ENCODE results near the gene ZIC5. TPM values are rescaled to one million over a fixed set of nuclear protein-coding genes. Genes with fewer than 3 reads are reported as not detected.

ZIC5 gene
- total and polyA plus RNA-seq, 3 experiments from 2014 or later = not detected

DNA sequence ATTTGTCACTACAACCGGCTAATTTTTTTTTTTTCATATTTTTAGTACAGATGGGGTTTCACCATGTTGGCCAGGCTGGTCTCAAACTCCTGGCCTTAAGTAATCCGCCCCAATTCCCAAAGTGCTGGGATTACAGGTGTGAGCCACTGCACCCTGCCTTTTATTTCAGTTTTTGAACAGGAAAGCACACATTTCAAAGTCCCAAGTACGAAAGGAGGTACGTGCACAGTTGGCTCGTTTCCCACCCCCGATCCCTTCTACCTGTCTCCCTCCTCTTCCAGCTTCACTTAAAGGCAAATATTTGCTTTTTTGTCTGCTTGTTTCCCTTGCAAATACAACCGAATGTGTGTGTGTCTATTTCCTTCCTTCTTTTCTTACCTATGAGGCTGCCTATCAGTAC lies 30.5 kb downstream of the ZIC5 start:
- no peak overlapping the region for H3K27ac ChIP-seq (ENCODE audit: low read depth, low read length)
- POLR2A ChIA-PET = no interaction called here
- H3K27ac Mint-ChIP-seq = peak overlapping the region in 1 of 8 donors; percentile 11
- no peaks in the 10 kb centered on the region for H3K36me3 ChIP-seq (ENCODE audit: insufficient read depth, low read length)
- H3K4me1 Mint-ChIP-seq = no peaks in the 10 kb centered on the region
- H3K36me3 Mint-ChIP-seq = no peaks in the 10 kb centered on the region
- no peak overlapping the region for H3K4me3 Mint-ChIP-seq
- H3K4me3 ChIP-seq (ENCODE audit: low read length) = no peak overlapping the region
- CTCF ChIA-PET = no interaction called here
- no peaks in the 10 kb centered on the region for H3K9me3 Mint-ChIP-seq
- DNase-seq = no peak
- H3K4me1 ChIP-seq (ENCODE audit: insufficient read depth, low read length) = no peaks in the 10 kb centered on the region
- H3K27me3 Mint-ChIP-seq = peaks cover 24 to 58% of the 10 kb centered on the region in 2 donors
- no peaks in the 10 kb centered on the region for H3K27me3 ChIP-seq (ENCODE audit: insufficient read depth, low read length, poor library complexity, severe bottlenecking)
- no peaks in the 10 kb centered on the region for H3K9me3 ChIP-seq (ENCODE audit: low read length)

DNA sequence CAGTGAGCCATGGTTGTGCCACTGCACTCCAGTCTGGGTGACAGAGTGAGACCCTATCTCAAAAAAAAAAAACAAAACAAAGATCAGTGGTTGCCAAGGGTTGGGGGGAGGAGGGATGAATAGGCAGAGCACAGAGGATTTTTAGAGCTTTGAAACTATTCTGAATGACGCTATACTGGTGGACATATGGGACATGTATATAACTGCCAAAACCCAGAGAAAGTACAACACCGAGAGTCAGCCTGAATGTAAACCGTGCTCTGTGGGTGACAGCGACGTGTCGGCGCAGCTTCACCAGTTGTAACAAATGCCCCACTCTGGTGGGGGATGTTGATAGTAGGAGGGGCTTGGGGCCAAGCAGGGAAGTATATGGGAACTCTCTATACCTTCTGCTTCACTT lies 32.9 kb downstream of the ZIC5 start:
- no peaks in the 10 kb centered on the region for H3K9me3 Mint-ChIP-seq
- H3K36me3 ChIP-seq (ENCODE audit: insufficient read depth, low read length) = no peaks in the 10 kb centered on the region
- H3K27ac Mint-ChIP-seq = no peak overlapping the region
- POLR2A ChIA-PET = no interaction called here
- peaks cover 21 to 51% of the 10 kb centered on the region in 2 donors for H3K27me3 Mint-ChIP-seq
- H3K4me3 Mint-ChIP-seq = no peak overlapping the region
- H3K27ac ChIP-seq (ENCODE audit: low read depth, low read length) = no peak overlapping the region
- no peak overlapping the region for H3K4me3 ChIP-seq (ENCODE audit: low read length)
- H3K27me3 ChIP-seq (ENCODE audit: insufficient read depth, low read length, poor library complexity, severe bottlenecking) = no peaks in the 10 kb centered on the region
- CTCF ChIA-PET = no interaction called here
- no peaks in the 10 kb centered on the region for H3K4me1 Mint-ChIP-seq
- H3K9me3 ChIP-seq (ENCODE audit: low read length) = no peaks in the 10 kb centered on the region
- no peaks in the 10 kb centered on the region for H3K4me1 ChIP-seq (ENCODE audit: insufficient read depth, low read length)
- DNase-seq = no peak
- H3K36me3 Mint-ChIP-seq = no peaks in the 10 kb centered on the region

GRCh38 chr13:99935772-99936171 lies 35.8 kb downstream of the ZIC5 start:
- ChIA-PET CTCF (no interaction called here), POLR2A (no interaction called here)
- Mint-ChIP-seq H3K36me3 (peaks cover 0 to 2% (median 0%) of the 10 kb centered on the region in 3 donors), H3K4me3 (no peak overlapping the region), H3K4me1 (no peaks in the 10 kb centered on the region), H3K27ac (no peak overlapping the region), H3K9me3 (no peaks in the 10 kb centered on the region), H3K27me3 (peaks cover 19 to 52% of the 10 kb centered on the region in 2 donors)
- Histone ChIP-seq H3K27me3 (ENCODE audit: insufficient read depth, low read length, poor library complexity, severe bottlenecking) (no peaks in the 10 kb centered on the region), H3K9me3 (ENCODE audit: low read length) (no peaks in the 10 kb centered on the region), H3K4me3 (ENCODE audit: low read length) (no peak overlapping the region), H3K27ac (ENCODE audit: low read depth, low read length) (no peak overlapping the region), H3K36me3 (ENCODE audit: insufficient read depth, low read length) (no peaks in the 10 kb centered on the region), H3K4me1 (ENCODE audit: insufficient read depth, low read length) (no peaks in the 10 kb centered on the region)
- no peak for DNase-seq

DNA sequence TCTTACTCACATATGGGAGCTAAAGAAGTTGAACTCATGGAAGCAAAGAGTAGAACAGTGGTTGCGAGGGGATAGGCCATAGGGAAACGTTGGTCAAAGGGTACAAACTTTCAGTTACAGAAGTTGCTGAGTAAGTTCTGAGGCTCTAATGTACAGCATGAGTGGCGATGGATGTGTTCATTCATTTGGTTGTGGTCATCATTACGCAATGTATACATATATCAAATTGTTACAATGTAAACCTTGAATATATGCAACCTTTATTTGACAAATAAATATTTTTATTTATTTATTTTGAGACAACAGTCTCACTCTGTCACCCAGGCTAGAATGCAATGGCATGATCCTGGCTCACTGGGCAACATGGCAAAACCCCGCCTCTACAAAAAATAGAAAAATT lies 38.7 kb downstream of the ZIC5 start:
- H3K4me1 ChIP-seq (ENCODE audit: insufficient read depth, low read length) = no peaks in the 10 kb centered on the region
- no peak overlapping the region for H3K27ac Mint-ChIP-seq
- H3K27ac ChIP-seq (ENCODE audit: low read depth, low read length) = no peak overlapping the region
- peaks cover 0 to 2% (median 0%) of the 10 kb centered on the region in 3 donors for H3K36me3 Mint-ChIP-seq
- POLR2A ChIA-PET = no interaction called here
- no peaks in the 10 kb centered on the region for H3K27me3 ChIP-seq (ENCODE audit: insufficient read depth, low read length, poor library complexity, severe bottlenecking)
- no peak for DNase-seq
- no peak overlapping the region for H3K4me3 ChIP-seq (ENCODE audit: low read length)
- H3K9me3 ChIP-seq (ENCODE audit: low read length) = no peaks in the 10 kb centered on the region
- no peak overlapping the region for H3K4me3 Mint-ChIP-seq
- no peaks in the 10 kb centered on the region for H3K36me3 ChIP-seq (ENCODE audit: insufficient read depth, low read length)
- CTCF ChIA-PET = no interaction called here
- H3K27me3 Mint-ChIP-seq = peaks cover 14 to 56% of the 10 kb centered on the region in 2 donors
- H3K4me1 Mint-ChIP-seq = no peaks in the 10 kb centered on the region
- no peaks in the 10 kb centered on the region for H3K9me3 Mint-ChIP-seq

DNA sequence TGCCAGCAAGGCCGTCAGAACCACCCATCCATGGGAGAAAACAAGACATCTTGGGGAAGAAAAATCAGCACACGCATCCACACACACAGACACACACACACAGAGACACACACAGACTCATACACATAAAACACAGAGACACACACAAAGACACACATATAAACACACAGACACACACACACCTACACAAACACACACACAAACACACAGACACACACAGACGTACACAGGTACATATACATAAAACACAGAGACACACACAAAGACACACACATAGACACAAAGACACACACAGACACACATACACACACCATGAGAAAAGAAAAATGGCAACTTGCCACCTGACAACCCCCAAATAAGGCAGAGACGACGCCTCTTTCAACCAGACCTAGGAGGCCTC lies 40.6 kb downstream of the ZIC5 start:
- peaks cover 9 to 52% of the 10 kb centered on the region in 2 donors for H3K27me3 Mint-ChIP-seq
- H3K4me1 Mint-ChIP-seq = no peaks in the 10 kb centered on the region
- H3K36me3 Mint-ChIP-seq = peaks cover 0 to 2% (median 0%) of the 10 kb centered on the region in 3 donors
- no peaks in the 10 kb centered on the region for H3K9me3 Mint-ChIP-seq
- H3K36me3 ChIP-seq (ENCODE audit: insufficient read depth, low read length) = no peaks in the 10 kb centered on the region
- H3K4me3 Mint-ChIP-seq = no peak overlapping the region
- H3K27ac ChIP-seq (ENCODE audit: low read depth, low read length) = no peak overlapping the region
- no peaks in the 10 kb centered on the region for H3K4me1 ChIP-seq (ENCODE audit: insufficient read depth, low read length)
- H3K27me3 ChIP-seq (ENCODE audit: insufficient read depth, low read length, poor library complexity, severe bottlenecking) = no peaks in the 10 kb centered on the region
- ChIA-PET CTCF (no interaction called here), POLR2A (no interaction called here)
- DNase-seq = no peak
- no peak overlapping the region for H3K4me3 ChIP-seq (ENCODE audit: low read length)
- no peaks in the 10 kb centered on the region for H3K9me3 ChIP-seq (ENCODE audit: low read length)
- H3K27ac Mint-ChIP-seq = peak overlapping the region in 1 of 8 donors; percentile 30

GRCh38 chr13:99929866-99930265 lies 41.7 kb downstream of the ZIC5 start:
- Histone ChIP-seq H3K36me3 (ENCODE audit: insufficient read depth, low read length) (no peaks in the 10 kb centered on the region), H3K9me3 (ENCODE audit: low read length) (no peaks in the 10 kb centered on the region), H3K27ac (ENCODE audit: low read depth, low read length) (no peak overlapping the region), H3K4me3 (ENCODE audit: low read length) (no peak overlapping the region), H3K27me3 (ENCODE audit: insufficient read depth, low read length, poor library complexity, severe bottlenecking) (no peaks in the 10 kb centered on the region), H3K4me1 (ENCODE audit: insufficient read depth, low read length) (no peaks in the 10 kb centered on the region)
- H3K4me3 Mint-ChIP-seq = no peak overlapping the region
- no peaks in the 10 kb centered on the region for H3K4me1 Mint-ChIP-seq
- ChIA-PET POLR2A (no interaction called here), CTCF (no interaction called here)
- H3K36me3 Mint-ChIP-seq = peaks cover 0 to 2% (median 0%) of the 10 kb centered on the region in 3 donors
- no peak for DNase-seq
- peaks cover 5 to 58% of the 10 kb centered on the region in 2 donors for H3K27me3 Mint-ChIP-seq
- no peak overlapping the region for H3K27ac Mint-ChIP-seq
- no peaks in the 10 kb centered on the region for H3K9me3 Mint-ChIP-seq

DNA sequence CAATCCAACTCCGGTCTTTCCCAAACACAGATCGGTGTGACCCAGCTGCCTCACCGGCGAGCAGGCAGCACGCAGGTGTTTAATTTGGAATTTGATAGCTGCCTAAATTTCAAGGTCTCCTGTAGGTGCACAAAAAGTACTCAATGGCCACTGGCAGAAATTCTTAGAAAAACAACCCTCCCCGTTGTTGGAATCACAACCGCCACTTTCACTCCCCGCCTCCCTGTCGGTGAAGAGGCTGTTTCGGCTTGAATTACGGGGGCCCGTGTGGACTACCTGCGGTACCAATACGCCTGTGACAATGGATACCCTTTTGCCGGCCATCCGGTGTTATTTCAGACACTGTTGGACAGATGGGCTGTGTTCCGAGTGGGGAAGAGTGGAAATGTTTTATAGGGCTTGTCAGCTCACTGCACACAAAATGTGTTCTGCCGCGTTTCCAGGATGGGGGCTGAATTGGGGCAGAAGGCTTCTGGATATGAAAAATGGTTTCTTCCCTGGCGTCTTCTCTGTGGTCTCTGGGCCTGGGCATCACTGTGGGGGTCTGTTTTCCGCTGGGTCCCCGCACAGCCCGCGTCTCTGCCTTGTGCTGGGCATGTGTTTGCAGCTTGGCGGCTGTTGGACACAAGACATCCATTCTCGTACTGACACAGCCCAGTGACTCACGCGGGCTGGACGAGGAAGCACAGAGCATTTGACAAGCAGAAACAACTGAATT lies 45.4 kb downstream of the ZIC5 start:
- H3K4me1 Mint-ChIP-seq = no peaks in the 10 kb centered on the region
- ChIA-PET POLR2A (no interaction called here), CTCF (interaction anchor here (1.2 to 4.0 kb wide), 3 partner anchors 10 to 26 kb away, joined by 4 to 14 read pairs (median 5); no protein-coding TSS in a partner anchor)
- H3K36me3 Mint-ChIP-seq = peaks cover 0 to 2% (median 0%) of the 10 kb centered on the region in 3 donors
- no peak overlapping the region for H3K4me3 Mint-ChIP-seq
- H3K9me3 Mint-ChIP-seq = peaks cover 0 to 2% (median 0%) of the 10 kb centered on the region in 5 donors
- DNase-seq = no peak
- no peaks in the 10 kb centered on the region for H3K4me1 ChIP-seq (ENCODE audit: insufficient read depth, low read length)
- no peak overlapping the region for H3K4me3 ChIP-seq (ENCODE audit: low read length)
- no peak overlapping the region for H3K27ac ChIP-seq (ENCODE audit: low read depth, low read length)
- no peaks in the 10 kb centered on the region for H3K36me3 ChIP-seq (ENCODE audit: insufficient read depth, low read length)
- no peaks in the 10 kb centered on the region for H3K27me3 ChIP-seq (ENCODE audit: insufficient read depth, low read length, poor library complexity, severe bottlenecking)
- H3K27ac Mint-ChIP-seq = no peak overlapping the region
- peaks cover 5 to 58% of the 10 kb centered on the region in 2 donors for H3K27me3 Mint-ChIP-seq
- H3K9me3 ChIP-seq (ENCODE audit: low read length) = no peaks in the 10 kb centered on the region

DNA sequence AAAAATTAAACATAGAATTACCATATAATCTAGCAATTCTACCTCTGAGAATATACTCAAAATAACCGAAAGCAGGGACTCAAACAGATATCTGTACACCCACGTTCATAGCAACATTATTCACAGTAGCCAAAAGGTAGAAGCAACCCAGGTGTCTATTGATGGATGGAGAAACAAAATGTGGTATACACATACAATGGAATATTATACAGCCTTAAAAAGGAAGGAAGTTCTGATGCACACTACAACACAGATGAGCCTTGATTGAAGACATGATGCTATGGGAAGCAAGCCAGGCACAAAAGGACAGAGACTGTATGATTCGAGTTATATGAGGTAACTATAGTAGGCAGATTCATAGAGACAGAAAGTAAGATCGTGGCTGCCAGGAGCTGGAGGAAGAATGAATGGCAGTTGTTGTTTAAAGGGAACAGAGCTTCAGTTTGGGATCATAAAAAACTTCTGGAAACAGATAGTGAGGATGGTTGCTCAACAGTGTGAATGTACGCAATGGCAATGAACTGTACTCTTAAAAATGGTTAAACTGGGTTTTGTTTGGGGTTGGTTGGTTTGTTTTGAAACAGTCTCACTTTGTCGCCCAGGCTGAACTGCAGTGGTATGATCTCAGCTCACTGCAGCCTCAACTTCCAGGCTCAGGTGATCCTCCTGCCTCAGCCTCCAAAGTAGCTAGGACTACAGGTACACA lies 47.5 kb downstream of the ZIC5 start:
- Histone ChIP-seq H3K36me3 (ENCODE audit: insufficient read depth, low read length) (no peaks in the 10 kb centered on the region), H3K27me3 (ENCODE audit: insufficient read depth, low read length, poor library complexity, severe bottlenecking) (no peaks in the 10 kb centered on the region), H3K9me3 (ENCODE audit: low read length) (no peaks in the 10 kb centered on the region), H3K4me3 (ENCODE audit: low read length) (no peak overlapping the region), H3K27ac (ENCODE audit: low read depth, low read length) (no peak overlapping the region), H3K4me1 (ENCODE audit: insufficient read depth, low read length) (no peaks in the 10 kb centered on the region)
- peaks cover 0 to 45% of the 10 kb centered on the region in 2 donors for H3K27me3 Mint-ChIP-seq
- POLR2A ChIA-PET = no interaction called here
- peaks cover 0 to 2% (median 0%) of the 10 kb centered on the region in 5 donors for H3K9me3 Mint-ChIP-seq
- no peak overlapping the region for H3K27ac Mint-ChIP-seq
- no peaks in the 10 kb centered on the region for H3K36me3 Mint-ChIP-seq
- no peaks in the 10 kb centered on the region for H3K4me1 Mint-ChIP-seq
- DNase-seq = no peak
- H3K4me3 Mint-ChIP-seq = no peak overlapping the region
- CTCF ChIA-PET = interaction anchor here (4.0 kb wide), 1 partner anchor 8 kb away, joined by 14 read pairs; no protein-coding TSS in a partner anchor
